GM19452 (cell line): ENCODE data around the gene SPAG16.

Experiments
- ATAC-seq: cut with Tn5 transposase; IDR thresholded peaks from one replicate; pipeline ENCODE4 v1.9.1; 2021; ENCODE audit not compliant: unreplicated experiment

SPAG16 gene

DNA sequence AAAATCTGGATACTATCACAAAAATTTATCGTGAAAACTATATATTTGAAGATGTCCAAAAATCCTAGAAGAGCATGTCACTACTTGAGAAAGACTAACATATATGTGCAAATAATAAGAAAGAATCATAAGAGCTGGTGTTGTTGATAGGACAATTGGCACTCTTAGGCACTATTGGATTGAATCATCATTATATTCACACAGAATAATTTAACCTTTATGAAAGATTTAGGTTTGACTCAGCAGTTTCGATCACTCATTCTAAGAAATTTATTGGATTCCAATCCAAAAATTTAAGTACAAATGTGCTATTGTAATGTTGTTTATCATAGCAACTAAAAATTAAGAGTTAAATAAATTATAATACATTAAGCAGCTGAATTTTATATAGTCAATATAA lies 503.6 kb downstream of the SPAG16 start:
- ATAC-seq: peak; percentile 55

DNA sequence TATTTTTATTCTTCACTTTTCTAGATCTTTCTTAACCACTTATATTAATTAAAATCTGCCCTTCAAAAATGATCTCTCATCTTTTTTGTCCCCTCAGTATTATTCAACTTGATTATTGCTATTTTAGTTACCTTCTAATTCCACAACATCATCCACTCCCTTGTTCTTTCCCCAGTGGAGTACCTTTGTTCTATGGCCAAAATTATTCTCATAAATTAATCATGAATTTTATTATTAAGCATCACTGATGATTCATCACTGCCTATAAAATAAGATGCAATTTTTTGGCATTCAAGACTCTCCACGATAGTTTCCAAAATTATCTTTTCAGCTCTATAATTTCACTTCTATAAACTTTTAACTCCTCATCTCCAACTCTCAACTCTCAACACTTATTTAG lies 505.7 kb downstream of the SPAG16 start:
- no peak for ATAC-seq

GRCh38 chr2:213792045-213792444 lies 507.8 kb downstream of the SPAG16 start:
- no peak for ATAC-seq

DNA sequence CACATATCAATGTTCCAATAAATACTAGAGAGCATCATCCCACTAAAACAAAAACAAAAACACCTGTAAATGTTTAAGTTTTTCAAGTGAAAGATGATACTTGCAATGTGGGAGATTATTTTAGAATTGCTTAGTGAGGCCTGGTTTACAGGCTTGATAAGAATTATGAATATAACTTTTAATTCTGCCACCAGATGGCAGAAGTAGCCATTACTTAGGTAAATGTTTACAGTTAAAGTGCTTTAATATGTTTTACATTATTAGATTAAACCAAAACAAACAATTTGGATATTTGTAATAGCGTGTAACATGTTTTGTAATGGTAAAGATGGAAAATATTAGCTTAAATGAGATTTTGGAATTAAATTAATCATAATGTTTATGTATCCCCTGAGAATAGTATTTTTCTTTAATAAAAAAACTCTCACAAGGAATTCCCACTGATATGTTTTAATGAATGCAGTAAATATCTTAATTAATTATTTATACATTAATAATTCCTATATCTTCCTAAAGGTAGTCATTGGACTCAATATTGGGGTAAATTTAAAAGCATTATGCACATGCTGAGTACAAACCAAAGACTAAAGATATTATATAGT lies 522.0 kb downstream of the SPAG16 start:
- no peak for ATAC-seq

GRCh38 chr2:213816583-213816982 lies 532.3 kb downstream of the SPAG16 start:
- no peak for ATAC-seq

DNA sequence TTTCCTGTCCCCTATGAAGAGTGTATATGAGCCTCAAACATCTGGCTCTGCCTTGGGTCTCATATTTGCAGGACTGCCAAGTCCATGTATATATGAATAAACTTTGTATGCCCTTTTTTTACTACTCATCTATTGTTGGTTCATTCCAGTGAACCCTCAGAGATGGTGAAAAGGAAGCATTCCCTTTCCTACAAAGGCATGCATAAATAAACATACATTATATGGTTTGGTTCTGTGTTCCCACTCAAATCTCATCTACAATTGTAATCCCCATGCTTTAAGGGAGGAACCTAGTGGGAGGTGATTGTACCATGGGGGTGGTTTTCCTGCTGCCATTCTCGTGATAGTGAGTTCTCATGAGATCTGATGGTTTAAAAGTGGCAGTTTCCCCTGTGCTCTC lies 534.2 kb downstream of the SPAG16 start:
- no peak for ATAC-seq

DNA sequence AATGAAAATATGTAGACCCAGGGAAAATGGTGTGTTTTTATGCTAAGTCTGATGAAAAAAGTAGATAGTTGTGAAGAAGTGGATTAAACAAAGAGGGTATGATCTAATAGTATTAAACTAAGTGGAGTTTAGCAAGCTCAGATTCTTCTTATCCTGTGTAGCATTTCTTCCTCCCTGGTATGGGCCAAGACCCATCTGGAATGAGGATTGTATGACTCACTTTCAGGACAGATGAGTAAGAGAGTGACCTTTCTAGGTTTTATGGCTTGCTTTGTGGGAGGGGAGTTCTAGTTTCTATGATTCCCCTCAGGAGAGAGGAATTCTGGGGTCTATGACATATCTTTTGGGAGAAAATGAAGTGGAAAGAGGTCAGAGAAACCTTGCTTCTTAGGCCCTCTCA lies 550.1 kb downstream of the SPAG16 start:
- no peak for ATAC-seq

GRCh38 chr2:213834746-213835145 lies 550.5 kb downstream of the SPAG16 start:
- ATAC-seq: no peak

- ATAC-seq: no peak
These were observed 562.6 kb downstream of the SPAG16 start for GRCh38 chr2:213846856-213847255.

GRCh38 chr2:213847316-213847715 lies 563.1 kb downstream of the SPAG16 start:
- ATAC-seq: no peak

- no peak for ATAC-seq
These were observed 564.4 kb downstream of the SPAG16 start for GRCh38 chr2:213848631-213849030.

DNA sequence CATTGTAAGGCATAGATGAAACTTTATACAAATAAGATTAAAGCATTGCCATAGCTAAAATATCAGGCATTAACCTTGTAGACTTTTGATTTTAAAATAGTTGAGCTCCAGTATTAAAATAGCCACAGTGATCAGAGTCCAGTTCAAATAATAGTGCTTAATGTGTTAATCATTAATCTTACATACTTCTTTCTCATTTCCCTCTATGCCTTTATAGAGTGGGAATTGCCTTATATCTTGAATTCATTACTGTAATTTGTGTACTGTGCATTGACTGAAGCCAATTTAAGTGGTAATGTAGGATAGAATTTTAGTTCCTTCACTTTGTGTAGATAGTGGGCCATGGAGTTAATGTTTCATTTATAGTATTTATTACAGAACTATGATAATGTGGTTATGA lies 577.4 kb downstream of the SPAG16 start:
- no peak for ATAC-seq

DNA sequence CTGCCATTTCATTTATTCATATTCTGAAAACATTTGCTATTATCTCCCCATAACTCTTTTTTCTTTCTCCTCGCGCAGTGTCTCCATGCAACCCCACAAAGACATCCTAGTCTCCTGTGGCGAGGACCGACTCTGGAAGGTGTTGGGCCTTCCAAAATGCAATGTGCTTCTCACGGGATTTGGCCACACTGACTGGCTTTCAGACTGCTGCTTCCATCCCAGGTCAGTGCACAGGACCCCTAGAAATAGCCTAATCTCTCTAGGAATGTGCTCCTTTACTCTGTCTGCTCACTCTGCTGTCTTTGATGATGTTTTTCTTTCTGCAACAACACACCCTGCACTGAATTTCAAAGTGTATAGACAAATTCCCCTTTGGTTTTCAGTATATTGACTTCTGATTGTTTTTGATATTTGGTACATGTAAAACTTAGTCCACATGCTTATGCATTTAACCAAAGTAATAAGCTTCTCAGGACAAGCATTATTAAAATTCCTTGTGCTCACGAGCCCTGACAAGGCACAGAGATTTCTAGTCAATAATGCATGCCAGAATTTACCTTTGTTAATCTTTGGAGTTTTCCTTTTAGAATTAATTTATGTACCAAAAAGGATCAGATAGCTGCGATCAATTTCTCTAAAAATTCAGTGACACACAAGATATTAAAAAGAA lies 578.3 kb downstream of the SPAG16 start:
- ATAC-seq: no peak

- no peak for ATAC-seq
These were observed 579.3 kb downstream of the SPAG16 start for GRCh38 chr2:213863541-213863940.

DNA sequence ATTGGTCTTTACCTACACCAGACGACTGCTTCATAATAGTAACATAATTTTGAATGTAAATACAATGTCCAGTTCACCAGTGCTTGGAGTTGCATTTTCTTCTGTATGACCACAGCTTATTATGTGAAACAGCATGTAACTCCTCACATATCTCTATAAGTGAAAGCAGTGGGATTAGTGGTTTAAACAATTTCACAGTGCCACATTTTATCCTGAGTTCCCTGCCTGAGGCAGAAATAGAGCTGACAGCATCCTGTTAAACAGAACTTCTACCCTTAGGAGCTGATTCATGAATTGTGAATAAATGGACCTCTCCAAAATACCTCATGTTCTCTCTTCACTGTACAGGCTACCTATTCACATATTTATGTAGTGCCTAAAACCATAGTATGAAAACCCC lies 584.3 kb downstream of the SPAG16 start:
- no peak for ATAC-seq

- ATAC-seq: no peak
These were observed 601.2 kb downstream of the SPAG16 start for GRCh38 chr2:213885485-213885884.

GRCh38 chr2:213914510-213914909 lies 630.2 kb downstream of the SPAG16 start:
- no peak for ATAC-seq

DNA sequence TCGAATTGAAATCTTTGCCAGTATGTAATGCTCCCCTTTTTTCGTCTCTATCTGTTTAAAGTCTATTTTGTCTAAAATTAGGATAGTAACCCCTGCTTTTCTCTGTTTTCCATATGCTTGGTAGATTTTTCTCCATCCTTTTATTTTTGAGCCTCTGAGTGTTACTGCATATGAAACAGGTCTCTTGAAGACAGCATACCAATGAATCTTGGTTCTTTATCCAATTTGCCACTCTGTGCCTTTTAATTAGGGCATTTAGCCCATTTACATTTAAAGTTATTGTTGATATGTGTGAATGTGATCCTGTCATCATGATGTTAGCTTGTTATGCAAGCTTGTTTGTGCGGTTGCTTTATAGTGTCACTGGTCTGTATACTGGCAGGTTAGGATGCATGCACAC lies 635.8 kb downstream of the SPAG16 start:
- ATAC-seq: no peak

DNA sequence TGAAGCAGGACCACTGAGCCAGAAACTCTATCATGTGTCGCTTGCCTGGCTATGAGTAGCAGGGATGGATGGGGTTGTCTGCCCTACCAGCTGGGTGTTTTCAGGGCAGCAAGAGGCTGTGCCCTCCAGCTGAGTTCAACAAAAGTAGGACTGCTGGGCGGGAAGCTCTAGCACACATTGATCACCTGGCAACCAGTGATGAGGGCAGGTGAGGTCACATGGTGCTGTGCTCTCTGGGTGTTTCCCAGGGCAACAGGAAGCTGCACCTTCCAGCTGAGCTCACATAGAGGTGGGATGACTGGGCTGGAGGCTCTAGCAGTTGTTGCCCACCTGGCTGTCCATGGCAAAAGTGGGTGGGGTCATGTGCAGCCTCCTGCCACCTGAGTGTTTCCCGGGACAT lies 639.3 kb downstream of the SPAG16 start:
- ATAC-seq: no peak

GRCh38 chr2:213934560-213934959 lies 650.3 kb downstream of the SPAG16 start:
- peak; percentile 95 for ATAC-seq

DNA sequence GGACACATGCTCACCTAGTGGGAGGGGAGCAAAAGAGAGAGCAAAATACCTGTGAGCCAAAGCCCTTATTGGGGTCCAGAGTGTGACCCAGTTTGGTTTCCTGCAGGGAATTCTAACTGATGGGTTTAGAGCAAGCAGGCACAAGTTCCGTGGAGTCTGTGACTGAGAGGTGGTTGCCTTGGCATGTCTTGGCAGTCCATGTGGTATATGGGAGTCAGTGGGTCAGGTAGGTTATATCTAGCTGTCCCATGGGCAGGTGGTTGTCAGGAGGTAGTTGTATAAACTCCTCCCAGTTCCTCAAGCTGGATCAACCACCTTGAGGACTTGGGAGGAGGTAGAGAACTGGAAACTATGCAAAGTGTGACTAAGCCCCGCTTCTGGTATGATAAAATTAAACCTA lies 673.8 kb downstream of the SPAG16 start:
- no peak for ATAC-seq

DNA sequence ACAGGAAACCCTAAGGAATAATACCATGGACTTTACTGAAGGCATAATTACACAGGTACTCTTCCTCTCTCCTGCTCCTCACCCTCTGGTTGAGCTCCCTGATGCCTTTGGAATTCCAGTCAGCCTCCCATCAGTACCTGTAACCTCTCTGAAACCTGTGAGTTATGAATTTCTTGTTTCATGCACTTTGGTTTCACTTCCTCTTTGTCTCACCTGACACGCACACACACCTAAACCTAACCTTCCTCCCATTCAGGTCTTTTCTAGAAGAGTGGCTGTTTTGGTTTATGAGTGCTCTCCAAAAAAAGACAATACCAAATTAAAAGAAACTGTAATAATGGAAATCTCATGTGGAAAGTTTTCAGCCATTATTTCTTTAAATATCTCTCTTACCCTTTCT lies 675.3 kb downstream of the SPAG16 start:
- ATAC-seq: no peak

GRCh38 chr2:213971536-213971935 lies 687.3 kb downstream of the SPAG16 start:
- no peak for ATAC-seq
